K562 (cell line): ENCODE data around the gene GPATCH3.
"Not testable (repeated sequence)": the region's sequence is repeated elsewhere in the genome, so short reads cannot be mapped to it uniquely, and the experiment has no call there.

ENCODE experiments used
- CEBPG ChIP-seq, 3 experiments: fragments of 200-800 bp in 1 of 3; sonication (Bioruptor generic) in 1 of 3; sonication (generic) in 1 of 3; formaldehyde crosslinking in 1 of 3; IDR thresholded peaks in 2 of 3; conservative IDR thresholded peaks in 1 of 3; 2 replicates each; pipeline versions ENCODE4 v1.6.1 to v1.8.0; 2016 to 2022; ENCODE audit warnings: missing compliant biosample characterization in 2 of 3, missing genetic modification characterization in 2 of 3, mild to moderate bottlenecking in 1 of 3, missing genetic modification reagents in 1 of 3
- NR3C1 ChIP-seq: sonication (generic); formaldehyde crosslinking; IDR thresholded peaks from 2 replicates; pipeline ENCODE4 v1.8.1; 2022; ENCODE audit warnings: missing genetic modification reagents
- POLR2A ChIP-seq: fragments of 450-650 bp; conservative IDR thresholded peaks from 2 replicates; pipeline ENCODE4 v1.6.1; 2016
- RBM14 ChIP-seq: fragments of 200-400 bp; formaldehyde crosslinking; IDR thresholded peaks from 2 replicates; pipeline ENCODE4 v1.6.1; 2018; ENCODE audit warnings: low read depth, mild to moderate bottlenecking, low read length, moderate library complexity, borderline replicate concordance; ENCODE audit not compliant: insufficient read depth
- TAF1 ChIP-seq: IDR thresholded peaks from 2 replicates; pipeline ENCODE4 v1.6.1; 2011; ENCODE audit warnings: mild to moderate bottlenecking, low read length, moderate library complexity; ENCODE audit not compliant: insufficient read depth, control insufficient read depth, severe bottlenecking; ENCODE audit errors: extremely low read depth
- ZC3H11A ChIP-seq: IDR thresholded peaks from 2 replicates; pipeline ENCODE4 v1.6.1; 2012; ENCODE audit warnings: low read depth, low read length, improper control_type of control experiment
- ZNF23 ChIP-seq: fragments of 250-450 bp; sonication (Bioruptor Pico); IDR thresholded peaks from 2 replicates; pipeline ENCODE4 v1.4.0; 2020; ENCODE audit warnings: mild to moderate bottlenecking
- TF ChIP-seq, protein P1 (sequence below): sonication (generic); formaldehyde crosslinking; IDR thresholded peaks from 2 replicates; pipeline ENCODE4 v1.8.0; 2023; ENCODE audit warnings: mild to moderate bottlenecking, missing genetic modification reagents
- TF ChIP-seq, protein P2 (sequence below), 3 experiments: IDR thresholded peaks in 2 of 3; conservative IDR thresholded peaks in 1 of 3; 2 replicates each; pipeline ENCODE4 v1.5.1; 2011 to 2012; ENCODE audit warnings: low read length in 3 of 3, mild to moderate bottlenecking in 3 of 3, control low read depth in 2 of 3, improper control_type of control experiment in 1 of 3, inconsistent platforms in 1 of 3, low read depth in 1 of 3, mixed read lengths in 1 of 3, moderate library complexity in 1 of 3; ENCODE audit not compliant: insufficient read depth in 2 of 3

DNA sequence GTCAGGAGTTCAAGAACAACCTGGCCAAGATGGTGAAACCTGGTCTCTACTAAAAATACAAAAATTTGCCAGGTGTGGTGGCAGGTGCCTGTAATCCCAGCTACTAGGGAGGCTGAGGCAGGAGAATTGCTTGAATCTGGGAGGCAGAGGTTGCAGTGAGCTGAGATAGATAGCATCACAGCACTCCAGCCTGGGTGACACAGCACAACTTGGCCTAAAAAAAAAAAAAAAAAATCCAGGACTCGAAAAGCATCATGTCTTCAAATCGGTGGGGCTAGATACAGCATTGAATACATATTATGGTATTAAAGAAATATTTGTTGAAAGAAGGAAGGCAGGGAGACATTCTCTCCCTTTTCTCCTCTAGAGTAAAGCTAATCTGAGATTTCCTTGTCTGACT is 27.2 kb downstream of the GPATCH3 start:
- TF ChIP-seq NR3C1 (CRISPR knock-in tag); ZC3H11A; CEBPG (CRISPR knock-in tag; IDR thresholded peaks at IDR 0.05); CEBPG (tag; conservative IDR thresholded peaks at IDR 0.05 in 1 of 2, IDR thresholded peaks at IDR 0.05 in 1 of 2); RBM14; POLR2A; TAF1; ZNF23 (CRISPR knock-in tag): not testable (repeated sequence)
- TF ChIP-seq, protein P1, sequence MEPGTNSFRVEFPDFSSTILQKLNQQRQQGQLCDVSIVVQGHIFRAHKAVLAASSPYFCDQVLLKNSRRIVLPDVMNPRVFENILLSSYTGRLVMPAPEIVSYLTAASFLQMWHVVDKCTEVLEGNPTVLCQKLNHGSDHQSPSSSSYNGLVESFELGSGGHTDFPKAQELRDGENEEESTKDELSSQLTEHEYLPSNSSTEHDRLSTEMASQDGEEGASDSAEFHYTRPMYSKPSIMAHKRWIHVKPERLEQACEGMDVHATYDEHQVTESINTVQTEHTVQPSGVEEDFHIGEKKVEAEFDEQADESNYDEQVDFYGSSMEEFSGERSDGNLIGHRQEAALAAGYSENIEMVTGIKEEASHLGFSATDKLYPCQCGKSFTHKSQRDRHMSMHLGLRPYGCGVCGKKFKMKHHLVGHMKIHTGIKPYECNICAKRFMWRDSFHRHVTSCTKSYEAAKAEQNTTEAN (CRISPR knock-in tag): not testable (repeated sequence)
- TF ChIP-seq, protein P2, sequence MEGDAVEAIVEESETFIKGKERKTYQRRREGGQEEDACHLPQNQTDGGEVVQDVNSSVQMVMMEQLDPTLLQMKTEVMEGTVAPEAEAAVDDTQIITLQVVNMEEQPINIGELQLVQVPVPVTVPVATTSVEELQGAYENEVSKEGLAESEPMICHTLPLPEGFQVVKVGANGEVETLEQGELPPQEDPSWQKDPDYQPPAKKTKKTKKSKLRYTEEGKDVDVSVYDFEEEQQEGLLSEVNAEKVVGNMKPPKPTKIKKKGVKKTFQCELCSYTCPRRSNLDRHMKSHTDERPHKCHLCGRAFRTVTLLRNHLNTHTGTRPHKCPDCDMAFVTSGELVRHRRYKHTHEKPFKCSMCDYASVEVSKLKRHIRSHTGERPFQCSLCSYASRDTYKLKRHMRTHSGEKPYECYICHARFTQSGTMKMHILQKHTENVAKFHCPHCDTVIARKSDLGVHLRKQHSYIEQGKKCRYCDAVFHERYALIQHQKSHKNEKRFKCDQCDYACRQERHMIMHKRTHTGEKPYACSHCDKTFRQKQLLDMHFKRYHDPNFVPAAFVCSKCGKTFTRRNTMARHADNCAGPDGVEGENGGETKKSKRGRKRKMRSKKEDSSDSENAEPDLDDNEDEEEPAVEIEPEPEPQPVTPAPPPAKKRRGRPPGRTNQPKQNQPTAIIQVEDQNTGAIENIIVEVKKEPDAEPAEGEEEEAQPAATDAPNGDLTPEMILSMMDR (IDR thresholded peaks at IDR 0.05 in 2 of 3, conservative IDR thresholded peaks at IDR 0.05 in 1 of 3; ENCODE audit: insufficient read depth in 2 of 3, low read depth in 1 of 3, low read length in 3 of 3): not testable (repeated sequence)
